SK-N-SH (cell line): ENCODE data around the gene ZXDC. TPM values are rescaled to one million over a fixed set of nuclear protein-coding genes. Genes with fewer than 3 reads are reported as not detected.

ENCODE experiments used
- CTCF ChIA-PET: fragments of 300-600, 350-600 bp; formaldehyde crosslinking; extraction: SDS; loops from one replicate; lab custom pipeline; 2021; lab: Yijun Ruan, JAX
- POLR2A ChIA-PET: fragments of 350-600 bp; sonication (Branson Sonifier 250); formaldehyde crosslinking; extraction: SDS; loops from one replicate; lab custom pipeline; 2020; ENCODE audit warnings: antibody characterized with exemption, inconsistent platforms; lab: Yijun Ruan, JAX
- DNase-seq: peaks from one replicate; pipeline ENCODE4 v3.0.0; 2012
- H2AFZ ChIP-seq: fragments of 200-600 bp; sonication (generic); 2 replicates; pipeline ENCODE4 v1.8.1; 2016; ENCODE audit warnings: antibody characterized with exemption, mild to moderate bottlenecking, low read depth
- H3F3A ChIP-seq: fragments of 200-600 bp; sonication (generic); replicated peaks from 2 replicates; pipeline ENCODE3; 2016; ENCODE audit warnings: antibody characterized with exemption, mild to moderate bottlenecking; ENCODE audit not compliant: insufficient read depth
- H3K27ac ChIP-seq, 2 experiments: fragments of 200-500 bp in 1 of 2; fragments of 200-600 bp in 1 of 2; sonication (Bioruptor generic) in 1 of 2; sonication (generic), shearing (Covaris generic) in 1 of 2; 2 replicates each; pipeline versions ENCODE4 v1.5.1 to v1.6.1; 2014 to 2016; ENCODE audit warnings: low read depth in 2 of 2, inconsistent platforms in 1 of 2, low read length in 1 of 2, mild to moderate bottlenecking in 1 of 2, mixed read lengths in 1 of 2
- H3K27me3 ChIP-seq: fragments of 200-600 bp; sonication (generic), shearing (Covaris generic); 2 replicates; pipeline ENCODE4 v1.6.1; 2016; ENCODE audit warnings: mixed run types; ENCODE audit not compliant: insufficient read depth
- H3K36me3 ChIP-seq, 2 experiments: fragments of 200-500 bp in 1 of 2; fragments of 200-600 bp in 1 of 2; sonication (Bioruptor generic) in 1 of 2; sonication (generic) in 1 of 2; replicated peaks in 1 of 2; 2 replicates each; pipeline versions ENCODE3 to v1.5.1; 2014 to 2016; ENCODE audit warnings: low read length in 1 of 2, mild to moderate bottlenecking in 1 of 2; ENCODE audit not compliant: insufficient read depth in 2 of 2, control insufficient read depth in 1 of 2
- H3K4me1 ChIP-seq, 2 experiments: fragments of 200-500 bp in 1 of 2; fragments of 200-600 bp in 1 of 2; sonication (Bioruptor generic) in 1 of 2; sonication (generic), shearing (Covaris generic) in 1 of 2; 2 replicates each; pipeline versions ENCODE4 v1.5.1 to v1.6.1; 2014 to 2016; ENCODE audit warnings: low read depth in 1 of 2, low read length in 1 of 2, mixed run types in 1 of 2; ENCODE audit not compliant: insufficient read depth in 2 of 2, control insufficient read depth in 1 of 2
- H3K4me2 ChIP-seq: fragments of 200-600 bp; sonication (generic), shearing (Covaris generic); 2 replicates; pipeline ENCODE4 v1.6.1; 2017; ENCODE audit warnings: mixed run types
- H3K4me3 ChIP-seq, 2 experiments: fragments of 200-500 bp in 1 of 2; fragments of 200-600 bp in 1 of 2; sonication (Bioruptor generic) in 1 of 2; sonication (generic), shearing (Covaris generic) in 1 of 2; 2 replicates each; pipeline versions ENCODE4 v1.5.1 to v1.8.1; 2014 to 2016; ENCODE audit warnings: low read depth in 2 of 2, inconsistent platforms in 1 of 2, low read length in 1 of 2, mild to moderate bottlenecking in 1 of 2, mixed read lengths in 1 of 2, moderate library complexity in 1 of 2
- H3K79me2 ChIP-seq: fragments of 200-600 bp; sonication (generic); 2 replicates; pipeline ENCODE4 v1.8.1; 2017; ENCODE audit warnings: mild to moderate bottlenecking; ENCODE audit not compliant: insufficient read depth
- H3K9ac ChIP-seq: fragments of 200-600 bp; sonication (generic); 2 replicates; pipeline ENCODE4 v1.6.1; 2017; ENCODE audit warnings: mixed run types
- H3K9me2 ChIP-seq: fragments of 200-600 bp; sonication (generic); 2 replicates; pipeline ENCODE4 v1.6.1; 2017; ENCODE audit warnings: mixed run types
- H3K9me3 ChIP-seq: fragments of 200-600 bp; sonication (generic); 2 replicates; pipeline ENCODE4 v1.6.1; 2017; ENCODE audit warnings: mixed run types, mild to moderate bottlenecking, moderate library complexity
- H4K20me1 ChIP-seq: fragments of 200-600 bp; sonication (generic); 2 replicates; pipeline ENCODE4 v1.6.1; 2017; ENCODE audit warnings: mild to moderate bottlenecking, mixed run types; ENCODE audit not compliant: insufficient read depth
- EP300 ChIP-seq, 2 experiments: IDR thresholded peaks; 2 replicates each; pipeline versions ENCODE4 v1.4.0 to v1.6.1; 2012; ENCODE audit warnings: borderline replicate concordance in 1 of 2, low read depth in 1 of 2, low read length in 1 of 2
- EZH2phosphoT487 ChIP-seq: fragments of 200-600 bp; sonication (generic); IDR thresholded peaks from 2 replicates; pipeline ENCODE4 v1.6.1; 2017; ENCODE audit warnings: low read depth, mixed run types, mild to moderate bottlenecking, antibody characterized with exemption, moderate library complexity, borderline replicate concordance
- FOXJ3 ChIP-seq: sonication (generic); formaldehyde crosslinking; IDR thresholded peaks from 2 replicates; pipeline ENCODE4 v1.5.1; 2020; ENCODE audit warnings: mild to moderate bottlenecking, missing genetic modification reagents
- FOXM1 ChIP-seq: IDR thresholded peaks from 2 replicates; pipeline ENCODE4 v1.4.0; 2012; ENCODE audit warnings: low read depth, mild to moderate bottlenecking
- GABPA ChIP-seq: IDR thresholded peaks from 2 replicates; pipeline ENCODE4 v1.4.0; 2012; ENCODE audit warnings: low read depth, mild to moderate bottlenecking
- GATA2 ChIP-seq: sonication (generic); formaldehyde crosslinking; IDR thresholded peaks from 2 replicates; pipeline ENCODE4 v1.5.0; 2020; ENCODE audit warnings: mild to moderate bottlenecking, missing genetic modification reagents
- IRF3 ChIP-seq: fragments of 150-350 bp; IDR thresholded peaks from 2 replicates; pipeline ENCODE4 v1.6.1; 2016; ENCODE audit warnings: mild to moderate bottlenecking, low read depth, low read length
- JUND ChIP-seq: IDR thresholded peaks from 2 replicates; pipeline ENCODE4 v1.4.0; 2012
- NFIC ChIP-seq: IDR thresholded peaks from 2 replicates; pipeline ENCODE4 v1.4.0; 2012; ENCODE audit warnings: borderline replicate concordance
- PBX3 ChIP-seq: IDR thresholded peaks from 2 replicates; pipeline ENCODE4; 2012
- RAD21 ChIP-seq: IDR thresholded peaks from 2 replicates; pipeline ENCODE4 v1.6.1; 2012; ENCODE audit warnings: mild to moderate bottlenecking, low read length
- RCOR1 ChIP-seq: fragments of 150-350 bp; IDR thresholded peaks from 2 replicates; pipeline ENCODE4 v1.6.1; 2017; ENCODE audit warnings: antibody characterized with exemption, low read length
- RXRA ChIP-seq: IDR thresholded peaks from 2 replicates; pipeline ENCODE4 v1.4.0; 2012; ENCODE audit warnings: low read depth, mild to moderate bottlenecking, borderline replicate concordance
- SIN3A ChIP-seq: IDR thresholded peaks from 2 replicates; pipeline ENCODE4 v1.6.1; 2012; ENCODE audit warnings: low read depth, mild to moderate bottlenecking, low read length, moderate library complexity, borderline replicate concordance
- SMC3 ChIP-seq: IDR thresholded peaks from 2 replicates; pipeline ENCODE4 v1.6.1; 2012; ENCODE audit warnings: low read depth, low read length, improper control_type of control experiment
- TCF12 ChIP-seq: IDR thresholded peaks from 2 replicates; pipeline ENCODE4 v1.4.0; 2012
- TEAD4 ChIP-seq: IDR thresholded peaks from 2 replicates; pipeline ENCODE4 v1.4.0; 2012; ENCODE audit warnings: mild to moderate bottlenecking, borderline replicate concordance; ENCODE audit not compliant: insufficient read depth
- YY1 ChIP-seq: IDR thresholded peaks from 2 replicates; pipeline ENCODE4 v1.4.0; 2012; ENCODE audit warnings: low read depth, mild to moderate bottlenecking
- WGBS: methylation state at CpG from one replicate; pipeline ENCODE4 v1.1.6; 2017; ENCODE audit warnings: low lambda C conversion rate; 5-methylcytosine and 5-hydroxymethylcytosine counted together
- polyA plus RNA-seq, 3 experiments: library from polyadenylated mRNA; depleted of rRNA; stranded (reverse); fragments of >200 nt; gene quantifications; 2 replicates each; pipeline ENCODE4 v1.2.3, GENCODE V29; 2012
- TF ChIP-seq, protein P1 (sequence below): IDR thresholded peaks from 2 replicates; pipeline ENCODE4 v1.4.0; 2012; ENCODE audit warnings: low read depth
- TF ChIP-seq, protein P2 (sequence below): IDR thresholded peaks from 2 replicates; pipeline ENCODE4 v1.4.0; 2012; ENCODE audit warnings: low read depth, borderline replicate concordance

ZXDC gene
- polyA plus RNA-seq, 1 of the 3 experiments (the other 2 are of a cell fraction): 8.5 TPM

GRCh38 chr3:126493051-126493450, 17.4 kb upstream of the ZXDC start (continued):
- TF ChIP-seq EP300 (IDR thresholded peaks at IDR 0.05; ENCODE audit: borderline replicate concordance in 1 of 2, low read depth in 1 of 2, low read length in 1 of 2) (no peak), EZH2phosphoT487 (no peak), YY1 (no peak), JUND (no peak), RAD21 (no peak), RCOR1 (no peak), SIN3A (no peak)

- H3K4me3 ChIP-seq: no peak overlapping the region
- no peak overlapping the region for H3K27ac ChIP-seq
- ChIA-PET CTCF (no interaction called here), POLR2A (no interaction called here)
- peaks cover 0 to 4% of the 10 kb centered on the region in 2 experiments; a peak in 1 of 4 replicates for H3K4me1 ChIP-seq
- H3K9me3 ChIP-seq: no peaks in the 10 kb centered on the region
- H3K79me2 ChIP-seq: no peaks in the 10 kb centered on the region
- H3K9me2 ChIP-seq: no peaks in the 10 kb centered on the region
- no peaks in the 10 kb centered on the region for H4K20me1 ChIP-seq
- peaks cover 7% of the 10 kb centered on the region for H3K27me3 ChIP-seq
- no peaks in the 10 kb centered on the region for H3F3A ChIP-seq
- H3K9ac ChIP-seq: no peak overlapping the region
- H3K36me3 ChIP-seq: no peaks in the 10 kb centered on the region
- no peak overlapping the region for H2AFZ ChIP-seq
- H3K4me2 ChIP-seq: no peak overlapping the region
- no peak for DNase-seq
- WGBS: 85% methylated on average over 16 of the region's 21 CpGs
- TF ChIP-seq PBX3: no peak
- TF ChIP-seq, protein P1, sequence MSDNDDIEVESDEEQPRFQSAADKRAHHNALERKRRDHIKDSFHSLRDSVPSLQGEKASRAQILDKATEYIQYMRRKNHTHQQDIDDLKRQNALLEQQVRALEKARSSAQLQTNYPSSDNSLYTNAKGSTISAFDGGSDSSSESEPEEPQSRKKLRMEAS: no peak
- no peak for TF ChIP-seq TCF12
- TF ChIP-seq YY1: no peak
- TF ChIP-seq RCOR1: no peak
- TF ChIP-seq RXRA: no peak
- TF ChIP-seq TEAD4: no peak
- no peak for TF ChIP-seq FOXJ3 (CRISPR knock-in tag)
- no peak for TF ChIP-seq IRF3
- TF ChIP-seq FOXM1: no peak
- TF ChIP-seq SIN3A: no peak
- no peak for TF ChIP-seq SMC3
- TF ChIP-seq GABPA: no peak
- no peak for TF ChIP-seq EZH2phosphoT487
- no peak for TF ChIP-seq NFIC
- TF ChIP-seq GATA2: no peak
- TF ChIP-seq, protein P2, sequence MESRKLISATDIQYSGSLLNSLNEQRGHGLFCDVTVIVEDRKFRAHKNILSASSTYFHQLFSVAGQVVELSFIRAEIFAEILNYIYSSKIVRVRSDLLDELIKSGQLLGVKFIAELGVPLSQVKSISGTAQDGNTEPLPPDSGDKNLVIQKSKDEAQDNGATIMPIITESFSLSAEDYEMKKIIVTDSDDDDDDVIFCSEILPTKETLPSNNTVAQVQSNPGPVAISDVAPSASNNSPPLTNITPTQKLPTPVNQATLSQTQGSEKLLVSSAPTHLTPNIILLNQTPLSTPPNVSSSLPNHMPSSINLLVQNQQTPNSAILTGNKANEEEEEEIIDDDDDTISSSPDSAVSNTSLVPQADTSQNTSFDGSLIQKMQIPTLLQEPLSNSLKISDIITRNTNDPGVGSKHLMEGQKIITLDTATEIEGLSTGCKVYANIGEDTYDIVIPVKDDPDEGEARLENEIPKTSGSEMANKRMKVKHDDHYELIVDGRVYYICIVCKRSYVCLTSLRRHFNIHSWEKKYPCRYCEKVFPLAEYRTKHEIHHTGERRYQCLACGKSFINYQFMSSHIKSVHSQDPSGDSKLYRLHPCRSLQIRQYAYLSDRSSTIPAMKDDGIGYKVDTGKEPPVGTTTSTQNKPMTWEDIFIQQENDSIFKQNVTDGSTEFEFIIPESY: no peak
- TF ChIP-seq JUND: no peak
- no peak for TF ChIP-seq RAD21
Observed at GRCh38 chr3:126491221-126492013, 15.7 kb upstream of the ZXDC start.
